AG04450 (cell line): ENCODE data around the gene TGM1. TPM values are rescaled to one million over a fixed set of nuclear protein-coding genes. Genes with fewer than 3 reads are reported as not detected.

Experiments
- CTCF ChIA-PET: fragments of 300-600, 350-600 bp; formaldehyde crosslinking; extraction: SDS; loops from one replicate; lab custom pipeline; 2022; ENCODE audit warnings: antibody characterized with exemption, inconsistent platforms; lab: Charles Lee
- POLR2A ChIA-PET: fragments of 350-600 bp; formaldehyde crosslinking; extraction: SDS; loops from one replicate; lab custom pipeline; 2021; ENCODE audit warnings: antibody characterized with exemption, inconsistent platforms; lab: Yijun Ruan, JAX
- DNase-seq: peaks from one replicate; pipeline ENCODE4 v3.0.0-alpha.2; 2011; ENCODE audit warnings: low read depth, low spot score
- H3K27ac ChIP-seq: one replicate; pipeline ENCODE4 v1.5.1; 2012; ENCODE audit warnings: low read depth, low read length, control low read depth
- H3K27me3 ChIP-seq: one replicate; pipeline ENCODE4 v1.6.0; 2012; ENCODE audit warnings: low read length; ENCODE audit not compliant: control insufficient read depth, insufficient read depth
- H3K4me3 ChIP-seq: 2 replicates; pipeline ENCODE4 v1.5.1; 2011; ENCODE audit warnings: mild to moderate bottlenecking, low read depth, low read length, control low read depth
- H3K9me3 ChIP-seq: 2 replicates; pipeline ENCODE4 v1.5.1; 2012; ENCODE audit warnings: low read length; ENCODE audit not compliant: control insufficient read depth, insufficient read depth
- CTCF ChIP-seq: IDR thresholded peaks from 2 replicates; pipeline ENCODE4 v1.5.1; 2011; ENCODE audit warnings: low read depth, low read length, control low read depth, inconsistent platforms
- polyA plus RNA-seq: library from polyadenylated mRNA; depleted of rRNA; stranded (reverse); fragments of >200 nt; gene quantifications from 2 replicates; pipeline ENCODE4 v1.2.3, GENCODE V29; 2011

TGM1 gene
- polyA plus RNA-seq, 1 experiment: 0.97 TPM

- CTCF ChIA-PET: interaction anchor here (1.9 to 2.4 kb wide), 2 partner anchors 16 to 17 kb away, joined by 11 to 12 read pairs; partner anchors contain the start of gene CIDEB
- DNase-seq: no peak
- POLR2A ChIA-PET: no interaction called here
- TF ChIP-seq CTCF: no peak
- no peak overlapping the region for H3K4me3 ChIP-seq
- no peak overlapping the region for H3K27ac ChIP-seq
- no peaks in the 10 kb centered on the region for H3K9me3 ChIP-seq
- no peaks in the 10 kb centered on the region for H3K27me3 ChIP-seq
Observed at GRCh38 chr14:24291446-24292117, 28.6 kb upstream of the TGM1 start.

DNA sequence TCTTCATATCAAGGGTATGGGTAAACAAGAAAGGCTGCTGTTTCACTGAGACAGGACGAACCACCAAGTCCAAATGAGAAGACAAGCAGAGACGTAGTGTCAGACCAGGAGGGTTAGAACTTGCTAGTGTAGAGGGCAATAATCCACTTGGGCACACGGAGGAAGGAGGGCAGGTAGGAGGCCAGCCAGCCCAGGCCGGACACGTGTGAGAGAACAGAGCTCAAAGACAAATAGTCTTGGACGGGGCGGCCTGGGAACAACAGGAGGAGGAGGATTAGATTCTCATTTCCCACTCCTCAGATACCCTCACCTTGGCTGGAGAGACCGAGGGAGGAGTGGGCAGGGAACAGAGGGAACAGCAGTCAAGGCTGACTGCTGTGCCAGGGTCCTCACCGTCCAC lies 27.8 kb upstream of the TGM1 start:
- POLR2A ChIA-PET: no interaction called here

GRCh38 chr14:24289649-24290280 lies 26.8 kb upstream of the TGM1 start:
- Histone ChIP-seq H3K27me3 (no peaks in the 10 kb centered on the region), H3K27ac (no peak overlapping the region), H3K9me3 (no peaks in the 10 kb centered on the region), H3K4me3 (no peak overlapping the region)
- no peak for DNase-seq
- no peak for TF ChIP-seq CTCF
- POLR2A ChIA-PET: no interaction called here
- CTCF ChIA-PET: interaction anchor here (1.0 to 2.4 kb wide), 2 partner anchors 8 to 18 kb away, joined by 3 to 12 read pairs; partner anchors contain the start of gene CIDEB

More for the DNA sequence above, 27.8 kb upstream of the TGM1 start:
- no peak for DNase-seq
- no peak overlapping the region for H3K27ac ChIP-seq
- H3K4me3 ChIP-seq: no peak overlapping the region
- CTCF ChIA-PET: interaction anchor here (2.4 kb wide), 1 partner anchor 17 kb away, joined by 12 read pairs; the partner anchor contains the start of gene CIDEB
- TF ChIP-seq CTCF: no peak
- no peaks in the 10 kb centered on the region for H3K9me3 ChIP-seq
- H3K27me3 ChIP-seq: no peaks in the 10 kb centered on the region

GRCh38 chr14:24286996-24287395 lies 24.0 kb upstream of the TGM1 start:
- H3K4me3 ChIP-seq: no peak overlapping the region
- ChIA-PET CTCF (no interaction called here), POLR2A (interaction anchor here (0.8 kb wide), 1 partner anchor 44 kb away, joined by 4 read pairs; no protein-coding TSS in a partner anchor)
- no peak for TF ChIP-seq CTCF
- H3K27ac ChIP-seq: no peak overlapping the region
- no peak for DNase-seq
- no peaks in the 10 kb centered on the region for H3K9me3 ChIP-seq
- no peaks in the 10 kb centered on the region for H3K27me3 ChIP-seq

DNA sequence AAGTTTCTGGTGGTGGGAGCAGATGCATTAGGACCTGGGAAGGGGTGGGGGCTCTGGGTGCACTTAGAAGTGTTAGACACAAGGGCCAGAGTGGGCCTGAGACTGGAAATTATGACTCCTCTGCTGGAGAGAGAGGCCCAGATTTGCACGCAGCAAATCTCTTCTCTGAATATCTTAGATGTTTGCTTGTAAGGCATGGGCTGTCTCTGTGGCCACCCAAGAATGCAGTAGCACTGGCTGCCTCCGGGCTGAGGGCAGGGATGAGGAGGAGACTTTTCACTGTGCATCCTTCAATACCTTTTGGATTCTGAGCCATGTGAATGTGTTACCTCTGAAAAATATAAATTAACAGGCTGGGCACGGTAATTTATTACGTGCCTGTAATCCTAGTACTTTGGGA lies 22.4 kb upstream of the TGM1 start:
- no peak overlapping the region for H3K4me3 ChIP-seq
- ChIA-PET POLR2A (no interaction called here), CTCF (interaction anchor here (3.6 kb wide), 1 partner anchor 12 kb away, joined by 20 read pairs; no protein-coding TSS in a partner anchor)
- TF ChIP-seq CTCF: no peak
- no peaks in the 10 kb centered on the region for H3K9me3 ChIP-seq
- no peak for DNase-seq
- no peak overlapping the region for H3K27ac ChIP-seq
- no peaks in the 10 kb centered on the region for H3K27me3 ChIP-seq
